ENCODE results near the gene FKBP6. TPM values are rescaled to one million over a fixed set of nuclear protein-coding genes. Genes with fewer than 3 reads are reported as not detected.
A peak's percentile ranks its signal among the peaks of the same experiment; 100 is the strongest.
"Not testable (repeated sequence)": the region's sequence is repeated elsewhere in the genome, so short reads cannot be mapped to it uniquely, and the experiment has no call there.

FKBP6 gene
- total RNA-seq, 1 donor from 2014 or later: not detected

DNA sequence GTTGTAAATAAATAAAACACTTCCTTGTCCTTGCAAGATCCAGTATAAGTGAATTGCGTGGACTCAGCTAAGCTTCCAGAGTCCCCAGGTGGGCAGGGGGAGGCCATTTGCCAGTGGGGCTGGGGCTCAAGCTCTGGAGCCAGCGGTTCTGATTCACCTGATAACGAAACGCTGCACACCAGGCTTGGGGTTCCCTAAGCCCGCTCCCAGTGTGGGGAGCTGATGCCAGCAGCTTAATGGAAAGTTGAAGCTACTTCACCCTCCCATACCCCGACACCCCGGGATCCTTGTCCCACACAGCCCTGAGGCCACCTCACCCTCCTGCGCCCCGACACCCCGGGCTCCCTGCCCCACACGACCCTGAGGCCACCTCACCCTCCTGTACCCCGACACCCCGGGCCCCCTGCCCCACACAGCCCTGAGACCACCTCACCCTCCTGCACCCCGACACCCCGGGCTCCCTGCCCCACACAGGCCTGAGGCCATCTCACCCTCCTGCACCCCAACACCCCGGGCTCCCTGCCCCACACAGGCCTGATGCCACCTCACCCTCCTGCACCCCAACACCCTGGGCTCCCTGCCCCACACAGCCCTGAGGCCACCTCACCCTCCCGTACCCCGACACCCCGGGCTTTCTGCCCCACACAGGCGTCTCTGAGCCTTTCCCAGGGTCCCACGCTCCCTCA lies 30.8 kb downstream of the FKBP6 start:
- DNase-seq: no peak

DNA sequence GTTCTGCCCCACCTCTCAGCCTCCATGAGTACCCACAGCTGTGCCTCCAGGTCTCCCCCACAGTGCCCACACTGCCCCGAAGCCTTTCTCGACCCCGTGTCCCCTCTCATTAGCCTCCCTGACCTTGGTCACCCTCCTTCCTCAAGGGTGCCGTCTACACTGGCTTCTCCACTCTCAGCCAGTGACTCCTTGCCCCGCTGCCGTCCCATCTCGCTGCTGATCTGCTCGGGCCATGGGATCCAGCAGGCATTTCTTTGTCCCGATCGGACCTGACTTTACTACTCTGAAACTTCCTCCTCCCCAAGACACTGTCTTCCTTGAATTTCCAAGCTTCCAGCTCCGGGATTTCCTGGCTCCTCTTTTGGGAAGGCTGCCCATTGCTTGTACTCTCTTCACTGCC lies 31.3 kb downstream of the FKBP6 start:
- no peak for DNase-seq

DNA sequence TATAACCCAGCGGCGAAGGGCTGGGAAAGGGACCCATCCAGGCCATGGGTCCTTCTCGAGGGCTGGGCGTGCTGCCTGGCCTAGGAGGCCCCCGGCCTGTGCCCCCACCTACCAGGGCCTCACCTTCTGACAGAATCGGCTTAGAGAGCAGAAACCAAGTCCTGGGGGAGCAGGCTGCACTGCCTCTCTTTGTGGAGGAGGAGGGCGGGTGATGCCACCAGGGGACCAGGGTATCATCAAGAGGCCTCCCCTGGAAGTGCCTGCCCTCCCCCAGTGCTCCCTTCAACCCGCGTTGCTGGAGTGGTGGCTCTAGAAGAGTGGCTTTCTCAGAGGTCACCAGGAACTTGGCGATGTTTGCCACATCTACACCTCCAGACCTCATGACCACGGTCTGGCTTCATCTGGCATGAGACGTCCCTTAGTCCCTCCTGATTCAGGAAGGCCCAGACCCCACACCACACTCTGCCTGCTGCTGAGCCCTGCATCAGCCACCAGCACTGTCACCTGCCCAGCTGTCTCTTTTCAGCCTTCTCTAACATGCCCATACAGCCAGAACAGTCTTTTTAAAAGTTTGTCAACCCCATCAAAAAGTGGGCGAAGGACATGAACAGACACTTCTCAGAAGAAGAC lies 31.9 kb downstream of the FKBP6 start:
- no peak for DNase-seq

DNA sequence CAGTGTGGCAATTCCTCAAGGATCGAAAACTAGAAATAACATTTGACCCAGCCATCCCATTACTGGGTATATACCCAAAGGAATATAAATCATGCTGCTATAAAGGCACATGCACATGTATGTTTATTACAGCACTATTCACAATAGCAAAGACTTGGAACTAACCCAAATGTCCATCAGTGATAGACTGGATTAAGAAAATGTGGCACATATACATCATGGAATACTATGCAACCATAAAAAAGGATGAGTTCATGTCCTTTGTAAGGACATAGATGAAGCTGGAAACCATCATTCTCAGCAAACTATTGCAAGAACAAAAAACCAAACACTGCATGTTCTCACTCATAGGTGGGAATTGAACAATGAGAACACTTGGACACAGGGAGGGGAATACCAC lies 32.6 kb downstream of the FKBP6 start:
- not testable (repeated sequence) for DNase-seq

- DNase-seq: no peak
These were observed 35.5 kb downstream of the FKBP6 start for GRCh38 chr7:73363225-73364005.

GRCh38 chr7:73364006-73364728 lies 36.2 kb downstream of the FKBP6 start:
- no peak for DNase-seq

DNA sequence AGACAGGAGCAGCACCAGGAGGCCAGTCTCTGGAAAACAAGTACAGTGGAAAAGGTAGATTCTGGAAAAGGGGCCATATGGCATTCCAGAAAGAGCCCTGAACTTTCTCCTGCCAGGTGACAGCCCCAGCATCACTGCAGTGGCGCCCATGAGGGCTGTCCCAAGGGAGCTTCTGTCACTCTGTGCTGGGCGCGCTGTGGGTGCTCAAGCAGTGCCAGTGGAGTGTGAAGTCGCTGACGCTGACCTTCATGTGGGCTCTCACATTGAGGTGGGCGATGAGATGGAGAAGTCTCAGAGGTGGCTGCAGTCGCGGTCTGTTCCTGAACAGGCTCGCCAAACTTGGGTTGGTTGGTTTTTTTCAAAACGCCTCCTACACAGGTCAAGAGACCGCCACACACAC lies 38.2 kb downstream of the FKBP6 start:
- DNase-seq: no peak

GRCh38 chr7:73366990-73367389 lies 39.0 kb downstream of the FKBP6 start:
- no peak for DNase-seq

DNA sequence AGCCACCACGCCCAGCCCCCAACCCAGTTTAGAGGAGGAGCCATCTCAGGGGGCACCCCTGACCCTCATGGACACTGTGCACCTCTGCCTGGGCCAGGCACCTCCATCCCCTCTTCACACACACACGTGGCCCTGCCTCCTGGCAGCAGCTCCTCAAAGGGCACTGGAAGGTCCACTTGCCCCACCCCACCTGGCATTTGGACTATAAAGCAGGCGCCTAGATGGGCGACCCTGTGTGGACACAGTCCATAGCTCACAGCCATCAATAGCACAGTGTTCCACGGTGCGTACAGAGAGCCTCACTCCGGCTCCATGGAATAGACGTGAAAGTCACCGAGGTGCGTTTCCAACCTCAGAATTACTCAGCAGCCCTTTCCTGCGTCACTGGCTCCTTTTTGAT lies 41.0 kb downstream of the FKBP6 start:
- DNase-seq: no peak

GRCh38 chr7:73369622-73370021 lies 41.7 kb downstream of the FKBP6 start:
- no peak for DNase-seq

GRCh38 chr7:73373741-73374140 lies 45.8 kb downstream of the FKBP6 start:
- no peak for DNase-seq

DNA sequence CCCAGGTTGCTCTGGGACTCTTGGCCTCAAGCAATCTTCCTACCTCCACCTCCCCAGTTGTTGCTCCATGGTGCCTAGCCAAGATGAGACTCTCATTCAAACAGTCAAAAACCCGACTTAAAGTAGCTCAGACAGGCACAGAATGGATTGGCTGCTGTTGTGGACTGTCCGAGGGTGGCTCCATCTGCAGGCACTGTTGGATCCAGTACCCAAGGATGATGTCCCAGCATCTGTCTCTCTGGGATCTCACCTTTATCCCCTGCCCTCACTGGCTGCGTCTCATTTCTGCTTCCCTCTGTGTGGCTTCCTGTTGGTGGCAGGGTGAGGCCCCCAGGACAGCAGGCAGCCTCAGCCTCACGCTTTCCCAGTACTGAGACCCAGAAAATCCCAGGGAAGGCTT lies 48.3 kb downstream of the FKBP6 start:
- not testable (repeated sequence) for DNase-seq

GRCh38 chr7:73376671-73377412 lies 48.9 kb downstream of the FKBP6 start:
- DNase-seq: no peak

DNA sequence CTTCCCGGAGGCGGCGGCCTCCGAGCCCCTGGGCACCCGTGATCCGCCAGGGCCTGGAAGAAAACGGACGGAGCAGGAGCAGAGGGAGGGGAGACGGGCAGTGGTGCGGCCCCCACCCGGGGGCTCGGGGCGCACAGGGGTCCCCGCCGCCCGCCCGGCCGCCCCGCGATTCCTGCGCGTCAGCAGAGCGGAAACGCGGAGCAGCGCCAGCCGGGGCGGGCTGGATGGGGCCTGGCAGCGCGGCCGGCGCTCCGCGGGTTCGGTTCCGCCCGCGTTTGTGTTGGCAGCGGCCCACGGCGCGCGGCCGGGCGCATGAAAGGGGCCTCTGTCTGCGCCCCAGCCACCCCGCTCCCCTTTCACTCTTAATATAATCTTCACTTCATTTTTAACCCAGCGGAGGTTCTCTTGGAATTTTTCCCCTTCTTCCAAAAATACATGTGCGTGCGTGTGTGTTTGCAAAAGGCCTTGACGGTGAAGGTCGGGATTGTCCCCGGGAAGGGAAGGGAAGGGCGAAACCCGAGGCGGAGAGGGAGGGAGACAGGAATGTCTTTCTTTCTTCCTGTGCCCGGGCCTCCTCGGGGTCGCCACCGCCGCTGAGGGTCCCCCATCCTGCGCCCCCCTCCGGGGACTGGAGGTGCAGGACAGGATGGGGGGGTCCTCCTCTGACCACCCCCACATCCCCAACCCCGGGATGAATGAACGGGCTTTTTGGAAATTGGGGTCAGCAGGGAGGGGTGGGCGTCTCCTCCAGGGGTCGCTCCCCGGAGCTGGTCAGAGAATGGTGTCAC lies 49.6 kb downstream of the FKBP6 start:
- not testable (repeated sequence) for DNase-seq

DNA sequence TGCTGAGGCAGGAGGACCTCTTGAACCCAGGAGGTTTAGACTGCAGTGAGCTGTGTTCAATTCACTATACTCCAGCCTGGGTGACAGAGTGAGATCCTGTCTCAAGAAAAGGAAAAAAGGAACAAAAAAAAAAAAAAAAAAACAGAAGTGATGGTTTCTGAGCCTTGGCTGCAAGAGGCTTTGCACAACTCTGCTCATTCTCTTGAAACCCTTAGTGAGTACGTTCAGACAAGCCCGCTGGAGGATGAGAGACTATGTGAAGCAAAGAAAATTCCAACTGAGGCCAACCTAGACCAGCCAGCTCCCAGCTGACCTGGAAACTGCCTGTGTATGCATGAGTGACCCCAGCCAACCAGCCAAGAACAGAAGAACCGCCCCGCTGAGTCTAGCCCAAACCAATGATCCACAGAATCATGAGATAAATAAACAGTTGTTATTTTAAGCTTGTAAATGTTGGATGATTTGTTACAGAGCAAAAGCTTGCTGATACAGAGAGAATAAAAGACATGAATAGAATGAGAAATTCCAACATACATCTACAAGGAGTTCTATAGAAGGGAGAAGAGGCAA lies 55.1 kb downstream of the FKBP6 start:
- no peak for DNase-seq

- peak; percentile 15 for DNase-seq
These were observed 59.4 kb downstream of the FKBP6 start for GRCh38 chr7:73387221-73387828.

- no peak for DNase-seq
These were observed 60.0 kb downstream of the FKBP6 start for GRCh38 chr7:73387908-73388414.

- no peak for DNase-seq
These were observed 63.4 kb downstream of the FKBP6 start for GRCh38 chr7:73391396-73391795.

DNA sequence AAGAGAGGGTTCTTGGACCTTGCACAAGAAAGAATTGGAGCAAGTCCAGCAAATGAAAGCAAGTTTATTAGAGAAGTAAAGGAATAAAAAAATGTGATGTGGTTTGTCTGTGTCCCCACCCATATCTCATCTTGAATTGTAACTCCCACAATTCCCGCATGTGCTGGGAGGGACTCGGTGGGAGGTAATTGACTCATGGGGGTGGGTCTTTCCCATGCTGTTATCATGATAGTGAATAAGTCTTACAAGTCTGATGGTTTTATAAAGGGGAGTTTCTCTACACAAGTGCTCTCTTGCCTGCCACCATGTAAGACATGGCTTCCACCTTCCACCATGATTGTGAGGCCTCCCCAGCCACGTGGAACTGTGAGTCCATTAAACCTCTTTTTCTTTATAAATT lies 66.5 kb downstream of the FKBP6 start:
- DNase-seq: no peak

All from dermis blood vessel endothelial cell (primary cell).